K562 (cell line): ENCODE measurements around the gene CDH6.

Experiments used
- CSDE1 ChIP-seq, 2 experiments: fragments of 450-650 bp; IDR thresholded peaks; 2 replicates each; pipeline ENCODE4 v1.6.1; 2016; ENCODE audit warnings: mild to moderate bottlenecking in 1 of 2
- HIVEP1 ChIP-seq: fragments of 250-450 bp; sonication (Bioruptor Pico); IDR thresholded peaks from 2 replicates; pipeline ENCODE4 v1.4.0; 2020; ENCODE audit warnings: mild to moderate bottlenecking
- POLR2A ChIP-seq: fragments of 450-650 bp; conservative IDR thresholded peaks from 2 replicates; pipeline ENCODE4 v1.6.1; 2016
- RFX1 ChIP-seq: fragments of 450-650 bp; IDR thresholded peaks from 2 replicates; pipeline ENCODE4 v1.6.1; 2016; ENCODE audit warnings: mild to moderate bottlenecking, moderate library complexity
- TF ChIP-seq, protein P1 (sequence below), 3 experiments: IDR thresholded peaks in 2 of 3; conservative IDR thresholded peaks in 1 of 3; 2 replicates each; pipeline ENCODE4 v1.5.1; 2011 to 2012; ENCODE audit warnings: low read length in 3 of 3, mild to moderate bottlenecking in 3 of 3, control low read depth in 2 of 3, improper control_type of control experiment in 1 of 3, inconsistent platforms in 1 of 3, low read depth in 1 of 3, mixed read lengths in 1 of 3, moderate library complexity in 1 of 3; ENCODE audit not compliant: insufficient read depth in 2 of 3
- TF ChIP-seq, protein P2 (sequence below): sonication (generic); formaldehyde crosslinking; IDR thresholded peaks from 2 replicates; pipeline ENCODE4 v1.8.1; 2023; ENCODE audit warnings: mild to moderate bottlenecking, missing genetic modification reagents
- TF ChIP-seq, protein P3 (sequence below): IDR thresholded peaks from 3 replicates; pipeline ENCODE4 v1.6.1; 2011; ENCODE audit warnings: borderline replicate concordance, mild to moderate bottlenecking; ENCODE audit not compliant: insufficient read length, insufficient read depth
- TF ChIP-seq, protein P4 (sequence below): fragments of 250-450 bp; sonication (Bioruptor Pico); IDR thresholded peaks from 2 replicates; pipeline ENCODE4 v1.4.0; 2020; ENCODE audit warnings: mild to moderate bottlenecking, moderate library complexity
- TF ChIP-seq, protein P5 (sequence below): fragments of 450-650 bp; IDR thresholded peaks from 2 replicates; pipeline ENCODE4 v1.7.0; 2016; ENCODE audit warnings: borderline replicate concordance

DNA sequence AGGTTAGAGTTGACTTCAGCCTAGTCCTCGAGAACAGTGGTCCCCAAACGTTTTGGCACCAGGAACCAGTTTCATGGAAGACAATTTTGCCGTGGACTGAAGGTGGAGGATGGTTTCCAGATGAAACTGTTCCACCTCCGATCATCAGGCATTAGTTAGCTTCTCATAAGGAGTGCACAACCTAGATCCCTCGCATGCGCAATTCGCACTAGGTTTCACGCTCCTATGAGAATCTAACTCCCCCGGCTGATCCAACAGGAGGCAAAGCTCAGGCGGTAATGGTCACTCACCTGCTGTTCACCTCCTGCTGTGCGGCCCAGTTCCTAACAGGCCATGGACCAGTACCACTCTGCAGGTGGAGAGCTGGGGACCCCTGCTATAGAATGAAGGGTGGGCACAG lies 163.6 kb downstream of the CDH6 start:
- TF ChIP-seq, protein P1, sequence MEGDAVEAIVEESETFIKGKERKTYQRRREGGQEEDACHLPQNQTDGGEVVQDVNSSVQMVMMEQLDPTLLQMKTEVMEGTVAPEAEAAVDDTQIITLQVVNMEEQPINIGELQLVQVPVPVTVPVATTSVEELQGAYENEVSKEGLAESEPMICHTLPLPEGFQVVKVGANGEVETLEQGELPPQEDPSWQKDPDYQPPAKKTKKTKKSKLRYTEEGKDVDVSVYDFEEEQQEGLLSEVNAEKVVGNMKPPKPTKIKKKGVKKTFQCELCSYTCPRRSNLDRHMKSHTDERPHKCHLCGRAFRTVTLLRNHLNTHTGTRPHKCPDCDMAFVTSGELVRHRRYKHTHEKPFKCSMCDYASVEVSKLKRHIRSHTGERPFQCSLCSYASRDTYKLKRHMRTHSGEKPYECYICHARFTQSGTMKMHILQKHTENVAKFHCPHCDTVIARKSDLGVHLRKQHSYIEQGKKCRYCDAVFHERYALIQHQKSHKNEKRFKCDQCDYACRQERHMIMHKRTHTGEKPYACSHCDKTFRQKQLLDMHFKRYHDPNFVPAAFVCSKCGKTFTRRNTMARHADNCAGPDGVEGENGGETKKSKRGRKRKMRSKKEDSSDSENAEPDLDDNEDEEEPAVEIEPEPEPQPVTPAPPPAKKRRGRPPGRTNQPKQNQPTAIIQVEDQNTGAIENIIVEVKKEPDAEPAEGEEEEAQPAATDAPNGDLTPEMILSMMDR (IDR thresholded peaks at IDR 0.05 in 2 of 3, conservative IDR thresholded peaks at IDR 0.05 in 1 of 3; ENCODE audit: insufficient read depth in 2 of 3, low read depth in 1 of 3, low read length in 3 of 3) = no peak
- TF ChIP-seq, protein P2, sequence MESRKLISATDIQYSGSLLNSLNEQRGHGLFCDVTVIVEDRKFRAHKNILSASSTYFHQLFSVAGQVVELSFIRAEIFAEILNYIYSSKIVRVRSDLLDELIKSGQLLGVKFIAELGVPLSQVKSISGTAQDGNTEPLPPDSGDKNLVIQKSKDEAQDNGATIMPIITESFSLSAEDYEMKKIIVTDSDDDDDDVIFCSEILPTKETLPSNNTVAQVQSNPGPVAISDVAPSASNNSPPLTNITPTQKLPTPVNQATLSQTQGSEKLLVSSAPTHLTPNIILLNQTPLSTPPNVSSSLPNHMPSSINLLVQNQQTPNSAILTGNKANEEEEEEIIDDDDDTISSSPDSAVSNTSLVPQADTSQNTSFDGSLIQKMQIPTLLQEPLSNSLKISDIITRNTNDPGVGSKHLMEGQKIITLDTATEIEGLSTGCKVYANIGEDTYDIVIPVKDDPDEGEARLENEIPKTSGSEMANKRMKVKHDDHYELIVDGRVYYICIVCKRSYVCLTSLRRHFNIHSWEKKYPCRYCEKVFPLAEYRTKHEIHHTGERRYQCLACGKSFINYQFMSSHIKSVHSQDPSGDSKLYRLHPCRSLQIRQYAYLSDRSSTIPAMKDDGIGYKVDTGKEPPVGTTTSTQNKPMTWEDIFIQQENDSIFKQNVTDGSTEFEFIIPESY (CRISPR knock-in tag) = no peak
- no peak for TF ChIP-seq HIVEP1
- no peak for TF ChIP-seq CSDE1 (IDR thresholded peaks at IDR 0.05)
- TF ChIP-seq POLR2A = no peak
- TF ChIP-seq, protein P3, sequence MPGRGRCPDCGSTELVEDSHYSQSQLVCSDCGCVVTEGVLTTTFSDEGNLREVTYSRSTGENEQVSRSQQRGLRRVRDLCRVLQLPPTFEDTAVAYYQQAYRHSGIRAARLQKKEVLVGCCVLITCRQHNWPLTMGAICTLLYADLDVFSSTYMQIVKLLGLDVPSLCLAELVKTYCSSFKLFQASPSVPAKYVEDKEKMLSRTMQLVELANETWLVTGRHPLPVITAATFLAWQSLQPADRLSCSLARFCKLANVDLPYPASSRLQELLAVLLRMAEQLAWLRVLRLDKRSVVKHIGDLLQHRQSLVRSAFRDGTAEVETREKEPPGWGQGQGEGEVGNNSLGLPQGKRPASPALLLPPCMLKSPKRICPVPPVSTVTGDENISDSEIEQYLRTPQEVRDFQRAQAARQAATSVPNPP = no peak
- TF ChIP-seq, protein P4, sequence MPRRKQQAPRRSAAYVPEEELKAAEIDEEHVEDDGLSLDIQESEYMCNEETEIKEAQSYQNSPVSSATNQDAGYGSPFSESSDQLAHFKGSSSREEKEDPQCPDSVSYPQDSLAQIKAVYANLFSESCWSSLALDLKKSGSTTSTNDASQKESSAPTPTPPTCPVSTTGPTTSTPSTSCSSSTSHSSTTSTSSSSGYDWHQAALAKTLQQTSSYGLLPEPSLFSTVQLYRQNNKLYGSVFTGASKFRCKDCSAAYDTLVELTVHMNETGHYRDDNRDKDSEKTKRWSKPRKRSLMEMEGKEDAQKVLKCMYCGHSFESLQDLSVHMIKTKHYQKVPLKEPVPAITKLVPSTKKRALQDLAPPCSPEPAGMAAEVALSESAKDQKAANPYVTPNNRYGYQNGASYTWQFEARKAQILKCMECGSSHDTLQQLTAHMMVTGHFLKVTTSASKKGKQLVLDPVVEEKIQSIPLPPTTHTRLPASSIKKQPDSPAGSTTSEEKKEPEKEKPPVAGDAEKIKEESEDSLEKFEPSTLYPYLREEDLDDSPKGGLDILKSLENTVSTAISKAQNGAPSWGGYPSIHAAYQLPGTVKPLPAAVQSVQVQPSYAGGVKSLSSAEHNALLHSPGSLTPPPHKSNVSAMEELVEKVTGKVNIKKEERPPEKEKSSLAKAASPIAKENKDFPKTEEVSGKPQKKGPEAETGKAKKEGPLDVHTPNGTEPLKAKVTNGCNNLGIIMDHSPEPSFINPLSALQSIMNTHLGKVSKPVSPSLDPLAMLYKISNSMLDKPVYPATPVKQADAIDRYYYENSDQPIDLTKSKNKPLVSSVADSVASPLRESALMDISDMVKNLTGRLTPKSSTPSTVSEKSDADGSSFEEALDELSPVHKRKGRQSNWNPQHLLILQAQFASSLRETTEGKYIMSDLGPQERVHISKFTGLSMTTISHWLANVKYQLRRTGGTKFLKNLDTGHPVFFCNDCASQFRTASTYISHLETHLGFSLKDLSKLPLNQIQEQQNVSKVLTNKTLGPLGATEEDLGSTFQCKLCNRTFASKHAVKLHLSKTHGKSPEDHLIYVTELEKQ = no peak
- TF ChIP-seq, protein P5, sequence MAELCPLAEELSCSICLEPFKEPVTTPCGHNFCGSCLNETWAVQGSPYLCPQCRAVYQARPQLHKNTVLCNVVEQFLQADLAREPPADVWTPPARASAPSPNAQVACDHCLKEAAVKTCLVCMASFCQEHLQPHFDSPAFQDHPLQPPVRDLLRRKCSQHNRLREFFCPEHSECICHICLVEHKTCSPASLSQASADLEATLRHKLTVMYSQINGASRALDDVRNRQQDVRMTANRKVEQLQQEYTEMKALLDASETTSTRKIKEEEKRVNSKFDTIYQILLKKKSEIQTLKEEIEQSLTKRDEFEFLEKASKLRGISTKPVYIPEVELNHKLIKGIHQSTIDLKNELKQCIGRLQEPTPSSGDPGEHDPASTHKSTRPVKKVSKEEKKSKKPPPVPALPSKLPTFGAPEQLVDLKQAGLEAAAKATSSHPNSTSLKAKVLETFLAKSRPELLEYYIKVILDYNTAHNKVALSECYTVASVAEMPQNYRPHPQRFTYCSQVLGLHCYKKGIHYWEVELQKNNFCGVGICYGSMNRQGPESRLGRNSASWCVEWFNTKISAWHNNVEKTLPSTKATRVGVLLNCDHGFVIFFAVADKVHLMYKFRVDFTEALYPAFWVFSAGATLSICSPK = no peak
- no peak for TF ChIP-seq RFX1
